Measurements from ENCODE around the gene NADSYN1.

GRCh38 chr11:71441251-71441650 lies 11.8 kb upstream of the NADSYN1 start:
- no peak for TF ChIP-seq SRF (IDR thresholded peaks at IDR 0.05; ENCODE audit: low read depth, low read length)
- TF ChIP-seq GTF3A (CRISPR knock-in tag; conservative IDR thresholded peaks at IDR 0.05): no peak
- TF ChIP-seq PHF8 (CRISPR knock-in tag; IDR thresholded peaks at IDR 0.05): no peak
- TF ChIP-seq HDAC2 (CRISPR knock-in tag; IDR thresholded peaks at IDR 0.05): no peak
- TF ChIP-seq CTCF (CRISPR knock-in tag; IDR thresholded peaks at IDR 0.05): no peak
- TF ChIP-seq SMC3 (IDR thresholded peaks at IDR 0.05; ENCODE audit: low read length): no peak
- TF ChIP-seq EZH2 (conservative IDR thresholded peaks at IDR 0.05; ENCODE audit: low read depth, low read length): no peak
- no peak for TF ChIP-seq CC2D1A (CRISPR knock-in tag; IDR thresholded peaks at IDR 0.05)
- no peak for TF ChIP-seq KDM1A (CRISPR knock-in tag; IDR thresholded peaks at IDR 0.05)
